ACC112 (cell line): ENCODE results near the gene TMEM30A.

Experiments
- H2AFZ ChIP-seq: fragments of 200-600 bp; sonication (generic); one replicate; pipeline ENCODE4 v1.6.0; 2017; ENCODE audit warnings: antibody characterized with exemption, low read length; ENCODE audit not compliant: unreplicated experiment
- H3K27ac ChIP-seq: fragments of 200-600 bp; sonication (generic); 2 replicates; pipeline ENCODE4 v1.5.1; 2014; ENCODE audit warnings: low read depth, mild to moderate bottlenecking, antibody characterized with exemption, low read length, moderate library complexity
- H3K27me3 ChIP-seq: fragments of 200-600 bp; sonication (generic); 2 replicates; pipeline ENCODE4 v1.6.1; 2014; ENCODE audit warnings: mild to moderate bottlenecking, antibody characterized with exemption, low read length, moderate library complexity, mixed read lengths; ENCODE audit not compliant: insufficient read depth
- H3K36me3 ChIP-seq: fragments of 200-600 bp; sonication (generic); 2 replicates; pipeline ENCODE4 v1.6.1; 2016; ENCODE audit warnings: mild to moderate bottlenecking, antibody characterized with exemption, low read length, moderate library complexity, mixed read lengths; ENCODE audit not compliant: insufficient read depth
- H3K4me1 ChIP-seq: fragments of 200-600 bp; sonication (generic); one replicate; pipeline ENCODE4 v1.6.1; 2016; ENCODE audit warnings: low read length, mixed read lengths; ENCODE audit not compliant: insufficient read depth, unreplicated experiment, control insufficient read depth
- H3K4me3 ChIP-seq: fragments of 200-600 bp; sonication (generic); 2 replicates; pipeline ENCODE4 v1.5.1; 2014; ENCODE audit warnings: mild to moderate bottlenecking, low read depth, low read length
- H3K79me2 ChIP-seq: fragments of 200-600 bp; sonication (generic); one replicate; pipeline ENCODE4 v1.6.0; 2016; ENCODE audit warnings: low read length; ENCODE audit not compliant: control insufficient read depth, unreplicated experiment, insufficient read depth

The TMEM30A gene

DNA sequence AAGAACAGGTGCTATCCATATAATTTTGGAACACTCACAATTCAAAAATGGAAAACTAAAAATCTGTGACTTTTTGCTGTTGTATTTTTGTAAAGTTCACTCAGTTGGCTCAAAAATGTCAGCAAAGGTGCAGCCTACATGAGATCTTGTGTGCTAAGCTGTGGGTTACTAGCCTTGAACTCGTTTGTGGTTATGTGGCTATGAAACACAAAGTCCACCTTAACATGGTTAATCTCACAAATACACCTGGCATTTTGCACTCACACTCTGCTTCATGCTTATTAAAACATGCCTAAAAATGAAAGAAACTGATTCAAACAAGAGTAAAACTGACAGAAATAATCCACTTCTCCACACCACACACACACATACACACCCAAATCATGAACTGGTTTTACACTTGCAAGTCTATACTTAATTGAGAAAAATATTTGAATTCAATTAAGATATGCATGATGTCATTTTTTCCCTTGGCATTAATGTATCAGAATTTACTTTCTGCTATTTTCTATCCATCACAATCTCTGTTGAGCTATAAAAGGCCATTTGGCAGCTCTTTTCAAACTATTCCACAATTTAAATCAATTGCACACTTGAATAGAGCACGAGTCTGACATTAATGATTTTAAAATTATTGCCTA, 22.9 kb upstream of the TMEM30A start:
- Histone ChIP-seq H3K4me1 (no peaks in the 10 kb centered on the region), H3K27ac (no peak overlapping the region), H3K27me3 (peaks cover 7% of the 10 kb centered on the region; the same call in 1 of the 2 replicates), H2AFZ (no peak overlapping the region), H3K79me2 (no peaks in the 10 kb centered on the region), H3K36me3 (no peaks in the 10 kb centered on the region), H3K4me3 (no peak overlapping the region)

- no peaks in the 10 kb centered on the region for H3K4me1 ChIP-seq
- H3K27me3 ChIP-seq = peaks cover 7% of the 10 kb centered on the region; the same call in 1 of the 2 replicates
- H3K79me2 ChIP-seq = no peaks in the 10 kb centered on the region
- H3K4me3 ChIP-seq = no peak overlapping the region
- no peak overlapping the region for H3K27ac ChIP-seq
- no peaks in the 10 kb centered on the region for H3K36me3 ChIP-seq
- no peak overlapping the region for H2AFZ ChIP-seq
Measured at GRCh38 chr6:75306064-75306463, 21.5 kb upstream of the TMEM30A start.

GRCh38 chr6:75305573-75305972, 21.0 kb upstream of the TMEM30A start:
- Histone ChIP-seq H2AFZ (no peak overlapping the region), H3K27me3 (peaks cover 7% of the 10 kb centered on the region; the same call in 1 of the 2 replicates), H3K27ac (no peak overlapping the region), H3K4me3 (no peak overlapping the region), H3K36me3 (no peaks in the 10 kb centered on the region), H3K79me2 (no peaks in the 10 kb centered on the region), H3K4me1 (no peaks in the 10 kb centered on the region)

- Histone ChIP-seq H3K27me3 (no peaks in the 10 kb centered on the region), H2AFZ (no peak overlapping the region), H3K4me3 (no peak overlapping the region), H3K4me1 (no peaks in the 10 kb centered on the region), H3K79me2 (no peaks in the 10 kb centered on the region), H3K27ac (no peak overlapping the region), H3K36me3 (no peaks in the 10 kb centered on the region)
Measured at GRCh38 chr6:75302280-75302679, 17.7 kb upstream of the TMEM30A start.

GRCh38 chr6:75301537-75301936, 16.9 kb upstream of the TMEM30A start:
- Histone ChIP-seq H3K36me3 (no peaks in the 10 kb centered on the region), H3K79me2 (no peaks in the 10 kb centered on the region), H2AFZ (no peak overlapping the region), H3K27me3 (no peaks in the 10 kb centered on the region), H3K27ac (no peak overlapping the region), H3K4me3 (no peak overlapping the region), H3K4me1 (peaks cover 3% of the 10 kb centered on the region)

DNA sequence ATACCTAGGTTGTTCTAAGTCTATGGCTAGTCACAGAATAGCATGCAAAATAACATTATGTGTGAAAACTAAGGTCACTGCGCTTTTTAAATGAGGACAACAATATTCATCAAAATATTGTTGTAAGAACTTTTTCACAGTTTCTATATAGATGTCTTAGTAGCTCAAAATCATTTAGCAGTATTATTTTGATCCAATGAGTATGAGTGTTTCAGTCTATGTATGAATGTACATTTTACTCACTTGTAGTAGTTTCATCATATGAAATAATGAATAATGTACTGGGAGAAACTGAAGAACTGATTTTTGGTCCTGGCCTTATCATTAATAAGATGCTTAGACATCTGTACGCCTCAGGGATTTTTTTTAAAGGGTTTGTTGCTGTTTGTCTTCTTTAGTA, 16.5 kb upstream of the TMEM30A start:
- Histone ChIP-seq H3K36me3 (no peaks in the 10 kb centered on the region), H3K79me2 (no peaks in the 10 kb centered on the region), H2AFZ (no peak overlapping the region), H3K27me3 (no peaks in the 10 kb centered on the region), H3K27ac (no peak overlapping the region), H3K4me1 (peaks cover 3% of the 10 kb centered on the region), H3K4me3 (no peak overlapping the region)

GRCh38 chr6:75300531-75300855, 15.9 kb upstream of the TMEM30A start:
- Histone ChIP-seq H3K4me1 (peaks cover 3% of the 10 kb centered on the region), H2AFZ (no peak overlapping the region), H3K36me3 (no peaks in the 10 kb centered on the region), H3K27me3 (no peaks in the 10 kb centered on the region), H3K4me3 (no peak overlapping the region), H3K27ac (no peak overlapping the region), H3K79me2 (no peaks in the 10 kb centered on the region)

DNA sequence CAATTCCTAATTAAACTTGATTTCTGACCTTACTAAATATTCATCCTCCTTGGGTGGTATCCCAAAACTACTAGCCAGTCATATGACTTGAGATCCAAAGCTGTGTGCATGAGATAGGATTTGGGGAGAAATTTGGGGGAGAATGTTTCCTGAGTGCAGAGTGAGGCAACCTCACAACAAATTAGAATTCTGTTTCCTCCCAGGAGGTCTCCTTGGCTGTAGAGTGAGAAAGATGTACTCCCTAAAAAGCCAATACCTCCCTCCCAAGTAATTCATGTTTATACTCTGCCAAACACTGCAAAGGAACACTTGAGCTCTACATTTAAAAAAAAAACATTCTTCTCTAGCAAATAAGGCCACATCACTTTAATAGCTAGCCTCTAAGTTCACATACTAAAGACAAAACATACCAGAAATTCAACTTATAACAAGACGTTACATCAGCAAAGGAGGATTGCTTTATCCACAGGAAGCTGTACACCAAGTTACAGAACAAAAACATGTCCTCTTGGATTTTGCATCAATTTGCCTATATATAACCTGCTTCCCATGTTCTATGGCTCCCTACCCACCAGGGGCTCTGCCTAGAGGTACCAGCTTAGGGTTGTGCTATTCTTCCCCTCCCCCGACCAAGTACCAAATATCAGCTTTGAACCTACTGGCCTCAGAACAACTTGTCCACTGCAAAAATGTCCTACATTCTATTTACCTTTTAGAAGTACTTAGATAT, 15.4 kb upstream of the TMEM30A start:
- Histone ChIP-seq H3K4me3 (no peak overlapping the region), H3K27ac (no peak overlapping the region), H3K4me1 (peaks cover 3% of the 10 kb centered on the region), H3K27me3 (no peaks in the 10 kb centered on the region), H3K79me2 (no peaks in the 10 kb centered on the region), H2AFZ (no peak overlapping the region), H3K36me3 (no peaks in the 10 kb centered on the region)

- Histone ChIP-seq H3K4me1 (peaks cover 3% of the 10 kb centered on the region), H3K27ac (no peak overlapping the region), H3K36me3 (no peaks in the 10 kb centered on the region), H3K4me3 (no peak overlapping the region), H3K79me2 (no peaks in the 10 kb centered on the region), H3K27me3 (no peaks in the 10 kb centered on the region), H2AFZ (no peak overlapping the region)
Measured at GRCh38 chr6:75296811-75297779, 12.5 kb upstream of the TMEM30A start.

GRCh38 chr6:75292555-75292954, 8.0 kb upstream of the TMEM30A start:
- peaks cover 3% of the 10 kb centered on the region for H3K4me1 ChIP-seq
- H3K27me3 ChIP-seq = no peaks in the 10 kb centered on the region
- no peak overlapping the region for H3K4me3 ChIP-seq
- H2AFZ ChIP-seq = no peak overlapping the region
- no peaks in the 10 kb centered on the region for H3K36me3 ChIP-seq
- no peak overlapping the region for H3K27ac ChIP-seq
- H3K79me2 ChIP-seq = no peaks in the 10 kb centered on the region
